Left ventricle myocardium inferior (tissue), 1 donor: Measurements from ENCODE around the gene INHBB. TPM values are rescaled to one million over a fixed set of nuclear protein-coding genes. Genes with fewer than 3 reads are reported as not detected.

Experiments
- DNase-seq: peaks from one replicate; pipeline ENCODE4 v3.0.0-alpha.2; 2020
- H3K27ac ChIP-seq: fragments of 200-600 bp; replicated peaks from 2 replicates; pipeline ENCODE4 v1.8.0; 2021
- H3K27me3 ChIP-seq: fragments of 200-600 bp; 2 replicates; pipeline ENCODE4 v1.8.0; 2021; ENCODE audit warnings: low read depth
- H3K36me3 ChIP-seq: fragments of 200-600 bp; 2 replicates; pipeline ENCODE4 v1.8.0; 2021
- H3K4me1 ChIP-seq: fragments of 200-600 bp; 2 replicates; pipeline ENCODE4 v1.8.0; 2021
- H3K4me3 ChIP-seq: fragments of 200-600 bp; 2 replicates; pipeline ENCODE4 v1.8.0; 2021; ENCODE audit warnings: mild to moderate bottlenecking, moderate library complexity
- H3K9me3 ChIP-seq: fragments of 200-600 bp; replicated peaks from 2 replicates; pipeline ENCODE4 v1.8.0; 2021
- intact Hi-C: fragments of 100-400 bp; cut with micrococcal nuclease; formaldehyde crosslinking; loops from one replicate; pipeline ENCODE4 v1.11.0; 2022
- total RNA-seq: library from RNA; stranded (reverse); fragmentation: NEBNext Ultra II Directional; extraction: Animal tissue kit (Norgen Biotek cat#: 25700); gene quantifications from one replicate; pipeline ENCODE4 v1.2.1, GENCODE V29; 2021
- TF ChIP-seq, protein P1 (sequence below): fragments of 200-600 bp; IDR thresholded peaks from 2 replicates; pipeline ENCODE4 v1.8.0; 2021; ENCODE audit warnings: antibody characterized with exemption, mild to moderate bottlenecking, borderline replicate concordance
- donor health status: DM: no; HTN: yes; CAD: no; lungs with severe emphysema.

Gene INHBB
- total RNA-seq, 1 donor from 2014 or later = 3.2 TPM

- intact Hi-C loops = no loop called here
- TF ChIP-seq, protein P1, sequence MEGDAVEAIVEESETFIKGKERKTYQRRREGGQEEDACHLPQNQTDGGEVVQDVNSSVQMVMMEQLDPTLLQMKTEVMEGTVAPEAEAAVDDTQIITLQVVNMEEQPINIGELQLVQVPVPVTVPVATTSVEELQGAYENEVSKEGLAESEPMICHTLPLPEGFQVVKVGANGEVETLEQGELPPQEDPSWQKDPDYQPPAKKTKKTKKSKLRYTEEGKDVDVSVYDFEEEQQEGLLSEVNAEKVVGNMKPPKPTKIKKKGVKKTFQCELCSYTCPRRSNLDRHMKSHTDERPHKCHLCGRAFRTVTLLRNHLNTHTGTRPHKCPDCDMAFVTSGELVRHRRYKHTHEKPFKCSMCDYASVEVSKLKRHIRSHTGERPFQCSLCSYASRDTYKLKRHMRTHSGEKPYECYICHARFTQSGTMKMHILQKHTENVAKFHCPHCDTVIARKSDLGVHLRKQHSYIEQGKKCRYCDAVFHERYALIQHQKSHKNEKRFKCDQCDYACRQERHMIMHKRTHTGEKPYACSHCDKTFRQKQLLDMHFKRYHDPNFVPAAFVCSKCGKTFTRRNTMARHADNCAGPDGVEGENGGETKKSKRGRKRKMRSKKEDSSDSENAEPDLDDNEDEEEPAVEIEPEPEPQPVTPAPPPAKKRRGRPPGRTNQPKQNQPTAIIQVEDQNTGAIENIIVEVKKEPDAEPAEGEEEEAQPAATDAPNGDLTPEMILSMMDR = no peak
- Histone ChIP-seq H3K27ac (no peak overlapping the region), H3K9me3 (no peaks in the 10 kb centered on the region), H3K27me3 (peaks cover 59% of the 10 kb centered on the region), H3K4me3 (no peak overlapping the region), H3K36me3 (no peaks in the 10 kb centered on the region), H3K4me1 (peaks cover 19% of the 10 kb centered on the region)
- DNase-seq = no peak
Observed at GRCh38 chr2:120350801-120351320, 4.9 kb downstream of the INHBB start.

GRCh38 chr2:120352696-120353590 lies 7.0 kb downstream of the INHBB start:
- TF ChIP-seq, protein P1 = no peak
- no peak overlapping the region for H3K4me3 ChIP-seq
- no peaks in the 10 kb centered on the region for H3K4me1 ChIP-seq
- H3K36me3 ChIP-seq = no peaks in the 10 kb centered on the region
- no peaks in the 10 kb centered on the region for H3K9me3 ChIP-seq
- DNase-seq = no peak
- no peak overlapping the region for H3K27ac ChIP-seq
- intact Hi-C loops = no loop called here
- H3K27me3 ChIP-seq = peaks cover 53% of the 10 kb centered on the region

- Histone ChIP-seq H3K36me3 (no peaks in the 10 kb centered on the region), H3K27me3 (peaks cover 49% of the 10 kb centered on the region), H3K9me3 (no peaks in the 10 kb centered on the region), H3K4me3 (no peak overlapping the region), H3K27ac (no peak overlapping the region), H3K4me1 (no peaks in the 10 kb centered on the region)
- intact Hi-C loops = no loop called here
- TF ChIP-seq, protein P1 = no peak
- DNase-seq = no peak
Observed at GRCh38 chr2:120353591-120353898, 7.6 kb downstream of the INHBB start.

DNA sequence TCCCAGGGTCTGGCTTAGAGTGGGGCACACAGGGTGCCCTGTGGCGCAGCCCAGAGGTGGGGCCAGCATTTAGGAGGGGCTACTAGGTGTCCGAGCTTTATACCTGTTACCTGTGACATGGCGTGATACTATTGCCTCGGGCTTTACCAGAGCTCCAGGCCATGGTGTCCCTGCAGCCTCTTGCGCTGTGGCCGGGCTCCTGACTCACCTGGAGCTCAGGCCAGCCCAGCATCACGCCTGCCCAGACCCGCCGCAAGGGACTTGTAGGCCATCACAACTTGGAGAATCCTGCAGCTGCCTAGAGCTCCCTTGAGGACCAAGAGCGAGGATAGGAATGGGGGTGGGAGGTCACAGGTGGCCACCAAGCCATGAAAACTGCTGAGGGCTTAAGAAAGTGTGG lies 8.0 kb downstream of the INHBB start:
- H3K27me3 ChIP-seq = peaks cover 45% of the 10 kb centered on the region
- no peak overlapping the region for H3K4me3 ChIP-seq
- no peaks in the 10 kb centered on the region for H3K9me3 ChIP-seq
- no peaks in the 10 kb centered on the region for H3K36me3 ChIP-seq
- TF ChIP-seq, protein P1 = no peak
- no peak overlapping the region for H3K27ac ChIP-seq
- no peaks in the 10 kb centered on the region for H3K4me1 ChIP-seq
- no peak for DNase-seq
- intact Hi-C loops = no loop called here

DNA sequence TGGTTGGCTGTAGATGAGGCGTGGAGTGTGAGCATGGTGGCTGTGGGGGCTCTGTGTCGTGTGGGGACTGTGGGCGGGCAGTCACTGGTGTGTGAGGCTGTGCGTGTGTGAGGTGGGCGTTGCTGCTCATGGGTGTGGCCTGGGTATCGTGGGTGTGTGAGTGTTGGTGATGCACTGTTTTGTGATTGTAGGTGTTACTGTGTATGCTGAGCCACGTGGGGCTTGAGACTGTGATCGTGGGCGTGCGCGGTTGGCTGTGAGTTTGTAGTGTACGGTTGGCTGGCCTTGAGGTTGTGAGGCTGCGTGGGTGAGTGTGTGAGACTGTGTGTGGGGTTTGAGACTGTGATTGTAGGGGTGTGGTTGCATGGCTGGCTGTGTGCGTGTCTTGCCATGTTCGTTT lies 8.5 kb downstream of the INHBB start:
- Histone ChIP-seq H3K27ac (no peak overlapping the region), H3K4me1 (no peaks in the 10 kb centered on the region), H3K36me3 (no peaks in the 10 kb centered on the region), H3K4me3 (no peak overlapping the region), H3K27me3 (peaks cover 39% of the 10 kb centered on the region), H3K9me3 (no peaks in the 10 kb centered on the region)
- TF ChIP-seq, protein P1 = no peak
- intact Hi-C loops = no loop called here
- no peak for DNase-seq
